GM12874 (cell line): Measurements from ENCODE around the gene ROR1.

ENCODE experiments used
- CTCF ChIP-seq: IDR thresholded peaks from 2 replicates; pipeline ENCODE4 v1.5.1; 2011; ENCODE audit warnings: low read depth, mild to moderate bottlenecking, control low read depth, low read length, moderate library complexity; ENCODE audit not compliant: insufficient read depth

The ROR1 gene

GRCh38 chr1:63738772-63739171, 35.0 kb upstream of the ROR1 start:
- TF ChIP-seq CTCF: no peak

DNA sequence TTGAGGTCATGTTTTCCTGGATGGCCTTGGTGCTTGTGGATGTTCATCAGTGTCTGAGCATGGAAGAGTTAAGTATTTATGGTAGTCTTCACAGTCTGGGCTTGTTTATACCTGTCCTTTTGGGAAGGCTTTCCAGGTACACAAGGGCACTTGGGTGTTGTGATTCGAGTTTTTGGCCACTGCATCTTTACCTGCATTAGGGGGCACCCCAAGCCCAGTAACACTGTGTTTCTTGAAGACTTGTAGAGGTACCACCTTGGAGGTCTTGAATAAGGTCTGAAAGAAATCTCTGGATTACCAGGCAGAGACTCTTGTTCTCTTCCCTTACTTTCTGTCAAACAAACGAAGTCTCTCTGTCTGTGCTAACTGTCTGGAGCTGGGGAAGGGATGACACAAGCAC, 34.4 kb upstream of the ROR1 start:
- TF ChIP-seq CTCF: no peak

GRCh38 chr1:63740432-63740831, 33.4 kb upstream of the ROR1 start:
- TF ChIP-seq CTCF: no peak

DNA sequence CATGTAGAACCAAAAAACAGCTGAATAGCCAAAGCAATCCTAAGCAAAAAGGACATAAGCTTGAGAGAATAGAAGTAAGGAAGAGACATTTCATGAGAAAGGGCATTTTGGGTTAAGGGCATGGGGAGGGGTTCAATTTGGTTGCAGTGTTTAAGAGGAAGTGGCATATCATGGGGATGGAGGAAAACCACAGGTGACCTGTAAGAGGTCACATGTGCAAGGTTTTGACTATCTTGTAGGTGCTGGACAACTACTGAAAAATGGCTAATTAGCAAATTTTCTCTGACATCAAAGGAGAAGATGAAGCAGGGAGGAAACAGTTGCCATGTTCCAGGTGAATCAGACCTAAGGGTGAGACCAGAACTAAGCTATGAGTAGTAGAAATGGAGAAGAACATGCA, 31.3 kb upstream of the ROR1 start:
- TF ChIP-seq CTCF: no peak

- no peak for TF ChIP-seq CTCF
Measured at GRCh38 chr1:63743781-63744180, 30.0 kb upstream of the ROR1 start.

DNA sequence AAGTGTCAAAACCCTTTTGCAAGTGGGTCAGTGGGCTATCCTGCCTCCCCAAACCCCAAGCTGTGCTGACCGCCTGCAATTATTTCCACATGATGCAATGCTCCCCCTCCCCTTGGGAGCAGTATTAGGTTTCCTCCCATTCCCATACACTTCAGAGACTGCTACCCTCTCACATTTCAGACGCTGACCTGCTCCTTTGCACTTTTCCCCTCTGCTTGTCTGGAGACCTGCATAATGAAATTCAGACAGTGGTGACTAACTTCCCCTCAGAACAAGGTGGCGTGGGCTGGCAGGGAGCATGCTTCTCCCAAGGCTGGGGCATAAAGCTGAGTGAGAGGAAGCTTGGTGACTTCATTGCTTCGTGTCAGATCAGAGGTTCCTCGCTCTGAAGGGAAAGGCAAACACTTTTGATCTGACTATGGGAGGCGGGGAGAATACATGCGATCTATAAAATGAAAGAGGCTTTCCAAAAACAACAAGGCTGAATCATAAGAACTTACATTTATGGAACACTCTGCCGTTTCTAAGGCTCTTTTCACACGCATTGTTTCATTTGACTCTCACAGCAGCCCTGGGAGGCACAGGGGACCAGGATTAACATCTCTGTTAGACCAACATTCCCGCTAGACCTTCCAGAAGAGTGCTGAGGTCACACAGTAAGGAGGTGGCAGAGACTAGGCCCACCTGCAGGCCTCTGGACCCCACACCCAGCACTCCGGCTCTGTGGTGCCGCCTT, 27.5 kb upstream of the ROR1 start:
- no peak for TF ChIP-seq CTCF

GRCh38 chr1:63747445-63747844, 26.4 kb upstream of the ROR1 start:
- TF ChIP-seq CTCF: no peak
